NK-92 (cell line): ENCODE data around the gene ZSCAN22.
"Not testable (repeated sequence)": the region's sequence is repeated elsewhere in the genome, so short reads cannot be mapped to it uniquely, and the experiment has no call there.

Experiments used
- DNase-seq: peaks from one replicate; lab custom pipeline; 2025; ENCODE audit not compliant: unreplicated experiment; lab: John Stamatoyannopoulos, UW

Gene ZSCAN22

DNA sequence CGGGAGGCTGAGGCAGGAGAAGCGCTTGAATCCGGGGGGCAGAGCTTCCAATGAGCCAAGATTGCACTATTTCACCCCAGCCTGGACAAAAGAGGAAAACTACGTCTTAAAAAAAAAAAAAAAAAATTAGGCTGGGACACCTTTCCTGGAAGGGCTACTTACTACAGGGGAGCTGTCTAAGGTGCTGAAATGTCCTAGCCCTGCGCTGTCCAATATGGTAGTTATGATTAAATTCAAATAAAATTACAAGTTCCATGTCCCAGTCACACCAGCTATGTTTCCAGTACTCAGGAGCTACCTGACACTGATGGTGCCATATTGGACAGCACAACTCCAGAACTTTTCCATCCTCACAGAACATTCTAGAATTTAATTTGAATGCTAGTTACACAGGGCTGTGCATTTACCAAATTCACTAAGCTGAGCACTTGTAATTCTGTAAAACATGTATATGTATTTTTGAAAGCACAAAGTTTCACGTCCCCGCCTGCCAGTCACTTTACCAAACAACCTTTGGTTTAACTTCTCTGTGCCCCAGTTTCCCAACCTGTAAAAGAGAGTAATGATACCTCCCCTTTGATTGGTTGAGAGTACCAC lies 9.2 kb upstream of the ZSCAN22 start:
- DNase-seq: no peak

GRCh38 chr19:58318297-58318696 lies 8.5 kb upstream of the ZSCAN22 start:
- no peak for DNase-seq

DNA sequence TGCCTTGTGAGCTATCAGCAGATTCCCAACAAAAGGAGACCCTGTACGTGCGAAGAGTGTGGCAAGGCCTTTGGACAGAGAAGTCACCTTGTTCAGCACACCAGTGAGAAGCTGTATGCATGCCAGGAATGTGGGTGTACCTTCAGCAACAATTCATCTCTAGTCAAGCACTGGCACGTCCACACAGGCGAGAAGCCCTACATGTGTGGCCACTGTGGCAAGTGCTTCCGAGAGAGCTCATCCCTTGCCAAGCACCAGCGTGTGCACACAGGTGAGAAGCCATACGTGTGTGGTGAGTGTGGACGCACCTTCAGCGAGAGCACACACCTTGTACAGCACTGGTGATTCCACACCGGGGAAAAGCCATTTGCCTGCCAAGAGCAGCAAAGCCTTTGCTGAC lies 7.6 kb upstream of the ZSCAN22 start:
- DNase-seq: no peak

DNA sequence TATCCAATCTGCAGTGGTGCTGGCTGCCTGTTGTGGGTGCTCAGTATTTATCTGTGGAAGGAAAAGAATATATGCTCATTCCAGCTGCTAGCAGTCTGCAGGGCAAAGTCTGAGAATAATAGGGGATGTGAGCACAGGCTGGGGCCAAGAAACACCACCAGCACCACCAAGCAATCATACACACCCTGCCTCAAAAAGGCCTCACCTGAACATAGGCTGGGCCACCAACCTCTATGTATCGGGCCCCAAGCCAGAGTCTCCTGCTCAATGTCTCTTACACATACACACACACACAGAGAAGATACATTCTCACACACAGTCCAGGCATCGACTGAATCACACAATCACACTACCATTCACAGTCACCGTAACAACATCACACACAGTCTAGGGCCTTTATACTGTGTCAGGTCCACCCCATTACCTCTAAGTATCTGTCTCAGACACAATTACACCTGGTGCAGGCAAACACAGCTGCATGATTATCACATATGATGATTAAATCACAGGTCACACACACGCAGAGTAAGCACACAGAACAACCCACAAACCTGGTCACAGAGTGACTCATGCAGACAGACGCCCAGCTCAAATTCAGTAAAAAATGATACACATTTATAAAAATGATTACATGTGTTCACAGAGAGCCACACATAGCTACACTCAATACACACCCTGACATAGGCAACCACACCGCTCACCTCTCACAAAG lies 1.3 kb upstream of the ZSCAN22 start:
- DNase-seq: no peak

- DNase-seq: no peak
Measured at GRCh38 chr19:58326501-58326913, 287 bp upstream of the ZSCAN22 start.

GRCh38 chr19:58328999-58329398 lies 2.2 kb downstream of the ZSCAN22 start:
- no peak for DNase-seq

GRCh38 chr19:58330458-58330857 lies 3.7 kb downstream of the ZSCAN22 start:
- DNase-seq: no peak

DNA sequence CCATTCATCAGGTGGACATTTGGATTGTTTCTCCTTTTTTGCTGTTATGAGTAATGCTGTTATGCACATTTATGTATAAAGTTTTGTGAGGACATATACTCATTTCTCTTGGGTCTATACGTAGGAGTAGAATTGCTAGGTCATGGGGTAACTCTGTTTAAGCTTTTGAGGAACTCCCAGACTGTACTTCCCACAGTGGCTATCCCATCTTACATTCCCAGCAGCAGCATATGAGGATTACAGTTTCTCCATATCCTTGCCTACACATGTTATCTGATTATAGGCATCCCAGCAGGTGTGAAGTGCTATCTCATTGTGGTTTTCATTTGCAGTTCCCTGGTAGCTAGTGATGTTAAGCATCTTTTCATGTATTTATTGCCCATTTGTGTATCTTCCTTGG lies 5.9 kb downstream of the ZSCAN22 start:
- no peak for DNase-seq

- no peak for DNase-seq
Measured at GRCh38 chr19:58334691-58335249, 8.0 kb downstream of the ZSCAN22 start.

GRCh38 chr19:58335630-58336029 lies 8.8 kb downstream of the ZSCAN22 start:
- no peak for DNase-seq

DNA sequence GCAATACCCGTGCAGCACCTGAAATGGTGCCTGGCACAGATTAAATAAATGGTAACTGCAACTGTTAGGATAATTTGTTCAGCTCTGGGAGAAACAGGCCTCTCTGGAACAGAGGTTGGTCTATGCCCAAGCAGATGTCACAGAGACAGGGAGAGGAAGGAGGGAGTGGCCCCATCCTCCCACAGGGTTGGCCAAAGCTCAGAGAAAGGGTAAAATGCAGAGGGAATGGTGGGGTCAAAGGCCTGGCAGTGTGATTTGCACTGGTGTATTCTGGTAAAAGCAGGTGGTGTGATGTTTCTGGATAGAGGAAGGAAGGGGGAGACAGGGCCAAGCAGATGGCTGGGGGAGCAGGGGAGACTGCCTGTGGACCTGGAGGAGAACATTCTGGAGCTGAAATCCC lies 9.4 kb downstream of the ZSCAN22 start:
- DNase-seq: no peak

GRCh38 chr19:58336820-58337219 lies 10.0 kb downstream of the ZSCAN22 start:
- no peak for DNase-seq

GRCh38 chr19:58338336-58338735 lies 11.5 kb downstream of the ZSCAN22 start:
- DNase-seq: no peak

DNA sequence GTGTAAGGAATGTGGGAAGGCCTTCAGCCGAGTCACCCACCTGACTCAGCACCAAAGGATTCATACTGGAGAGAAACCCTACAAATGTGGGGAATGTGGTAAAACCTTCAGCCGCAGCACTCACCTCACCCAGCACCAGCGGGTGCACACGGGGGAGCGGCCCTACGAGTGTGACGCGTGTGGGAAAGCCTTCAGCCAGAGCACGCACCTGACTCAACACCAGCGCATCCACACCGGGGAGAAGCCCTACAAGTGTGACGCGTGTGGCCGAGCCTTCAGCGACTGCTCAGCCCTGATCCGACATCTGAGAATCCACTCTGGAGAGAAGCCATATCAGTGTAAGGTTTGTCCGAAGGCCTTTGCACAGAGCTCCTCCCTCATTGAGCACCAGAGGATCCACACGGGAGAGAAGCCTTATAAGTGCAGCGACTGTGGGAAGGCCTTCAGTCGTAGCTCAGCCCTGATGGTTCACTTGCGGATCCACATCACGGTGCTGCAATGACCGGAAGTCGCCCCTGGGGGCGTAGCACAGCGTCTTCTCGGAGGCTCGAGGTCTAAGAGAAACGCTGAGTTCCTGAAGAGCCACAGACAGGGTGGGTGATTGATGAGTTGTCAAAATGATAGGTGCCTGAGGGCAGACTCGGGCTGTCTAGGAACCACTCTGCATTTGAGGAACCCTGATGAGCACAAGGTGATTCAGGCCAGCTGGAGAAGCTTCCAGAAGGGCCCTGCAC lies 12.2 kb downstream of the ZSCAN22 start:
- no peak for DNase-seq

DNA sequence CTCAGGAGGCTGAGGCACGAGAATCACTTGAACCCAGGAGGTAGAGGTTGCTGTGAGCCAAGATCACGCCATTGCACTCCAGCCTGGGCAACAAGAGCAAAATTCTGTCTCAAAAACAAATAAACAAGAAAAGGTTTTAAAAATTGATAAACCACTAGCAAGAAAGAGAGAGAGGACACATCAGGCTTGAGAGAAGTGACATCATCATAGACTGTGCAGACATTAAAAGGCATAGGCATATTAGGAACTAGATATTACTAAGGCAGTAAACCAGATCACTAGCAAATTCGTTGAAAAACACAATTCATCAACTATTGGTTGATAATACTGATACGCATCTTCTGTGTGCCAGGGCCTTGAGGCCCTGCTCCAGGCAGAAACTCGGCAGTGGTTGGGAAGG lies 18.8 kb downstream of the ZSCAN22 start:
- no peak for DNase-seq

- DNase-seq: no peak
Measured at GRCh38 chr19:58346961-58347929, 20.5 kb downstream of the ZSCAN22 start.

- not testable (repeated sequence) for DNase-seq
Measured at GRCh38 chr19:58348080-58348479, 21.3 kb downstream of the ZSCAN22 start.

DNA sequence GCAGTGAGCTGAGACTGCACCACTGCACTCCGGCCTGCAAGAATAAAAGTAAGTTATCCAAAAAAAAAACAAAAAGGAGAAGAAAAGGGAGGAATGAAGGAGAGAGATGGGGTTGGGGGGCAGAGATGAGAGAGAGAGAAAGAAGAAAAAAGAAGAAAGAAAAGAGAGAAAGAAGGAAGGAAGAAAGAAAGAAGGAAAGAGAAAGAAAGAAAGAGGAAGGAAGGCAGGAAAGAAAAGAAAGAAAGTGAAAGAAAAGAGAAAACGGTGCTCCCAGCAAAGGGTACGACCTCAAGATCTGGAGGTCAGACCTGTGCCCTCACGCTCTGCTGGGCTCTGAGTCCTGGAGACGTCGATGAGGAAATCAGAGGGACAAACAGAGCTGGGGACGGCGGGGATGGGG lies 22.8 kb downstream of the ZSCAN22 start:
- DNase-seq: no peak

GRCh38 chr19:58350001-58350861 lies 23.4 kb downstream of the ZSCAN22 start:
- no peak for DNase-seq
